Fibroblast of villous mesenchyme (primary cell): ENCODE results near the gene CACNA1S. TPM values are rescaled to one million over a fixed set of nuclear protein-coding genes. Genes with fewer than 3 reads are reported as not detected.

Source experiments
- DNase-seq: peaks from one replicate; pipeline ENCODE4 v3.0.0-alpha.2; 2010; ENCODE audit warnings: low read depth
- H3K4me3 ChIP-seq: 2 replicates; pipeline ENCODE4 v1.5.1; 2011; ENCODE audit warnings: low read depth, mild to moderate bottlenecking, low read length
- CTCF ChIP-seq: IDR thresholded peaks from 2 replicates; pipeline ENCODE4 v1.5.1; 2012; ENCODE audit warnings: low read depth, mild to moderate bottlenecking, low read length; ENCODE audit not compliant: insufficient read depth
- total RNA-seq: library from RNA; depleted of rRNA; stranded (reverse); fragments of >200 nt; gene quantifications from 2 replicates; pipeline ENCODE4 v1.2.3, GENCODE V29; 2012

The CACNA1S gene
- total RNA-seq, 1 donor: not detected

- DNase-seq: no peak
- no peak overlapping the region for H3K4me3 ChIP-seq
- TF ChIP-seq CTCF: no peak
Observed at GRCh38 chr1:201023920-201024624, 88.2 kb downstream of the CACNA1S start.

- DNase-seq: peak; percentile 50
- peak within 1 kb of the TSS; percentile 60 for H3K4me3 ChIP-seq
- no peak for TF ChIP-seq CTCF
Observed at GRCh38 chr1:201023517-201023902, 88.7 kb downstream of the CACNA1S start, which contains the start of gene KIF21B. KIF21B (minus strand) TSS chr1:201023714; CDS start chr1:201023383, 331 bp downstream.

- DNase-seq: no peak
Observed at GRCh38 chr1:201022820-201023516, 89.3 kb downstream of the CACNA1S start.

GRCh38 chr1:201022493-201022819 is 89.8 kb downstream of the CACNA1S start:
- no peak for TF ChIP-seq CTCF
- peak overlapping the region; percentile 60 for H3K4me3 ChIP-seq
- no peak for DNase-seq

More at GRCh38 chr1:201022820-201023516, 89.3 kb downstream of the CACNA1S start:
- TF ChIP-seq CTCF: no peak
- peak overlapping the region; percentile 60 for H3K4me3 ChIP-seq

GRCh38 chr1:201021630-201022492 is 90.4 kb downstream of the CACNA1S start:
- H3K4me3 ChIP-seq: no peak overlapping the region
- DNase-seq: no peak
- no peak for TF ChIP-seq CTCF

- no peak overlapping the region for H3K4me3 ChIP-seq
- peak; percentile 53 for TF ChIP-seq CTCF
- peak; percentile 28 for DNase-seq
Observed at GRCh38 chr1:201020721-201021629, 91.3 kb downstream of the CACNA1S start.
